Stimulated activated CD4-positive, alpha-beta T cell treated with anti-CD3 and anti-CD28 coated beads, Interleukin-1b, Interleukin-23, amount 100 ng/mL, for 4 hours (primary cell): ENCODE data around the gene CXCL16.
"Not testable (repeated sequence)": the region's sequence is repeated elsewhere in the genome, so short reads cannot be mapped to it uniquely, and the experiment has no call there.

Experiments
- DNase-seq, 2 donors: peaks; one replicate each; pipeline ENCODE4 v3.0.0-alpha.2; 2020; ENCODE audit warnings: low read depth in 2 of 2

Gene CXCL16

DNA sequence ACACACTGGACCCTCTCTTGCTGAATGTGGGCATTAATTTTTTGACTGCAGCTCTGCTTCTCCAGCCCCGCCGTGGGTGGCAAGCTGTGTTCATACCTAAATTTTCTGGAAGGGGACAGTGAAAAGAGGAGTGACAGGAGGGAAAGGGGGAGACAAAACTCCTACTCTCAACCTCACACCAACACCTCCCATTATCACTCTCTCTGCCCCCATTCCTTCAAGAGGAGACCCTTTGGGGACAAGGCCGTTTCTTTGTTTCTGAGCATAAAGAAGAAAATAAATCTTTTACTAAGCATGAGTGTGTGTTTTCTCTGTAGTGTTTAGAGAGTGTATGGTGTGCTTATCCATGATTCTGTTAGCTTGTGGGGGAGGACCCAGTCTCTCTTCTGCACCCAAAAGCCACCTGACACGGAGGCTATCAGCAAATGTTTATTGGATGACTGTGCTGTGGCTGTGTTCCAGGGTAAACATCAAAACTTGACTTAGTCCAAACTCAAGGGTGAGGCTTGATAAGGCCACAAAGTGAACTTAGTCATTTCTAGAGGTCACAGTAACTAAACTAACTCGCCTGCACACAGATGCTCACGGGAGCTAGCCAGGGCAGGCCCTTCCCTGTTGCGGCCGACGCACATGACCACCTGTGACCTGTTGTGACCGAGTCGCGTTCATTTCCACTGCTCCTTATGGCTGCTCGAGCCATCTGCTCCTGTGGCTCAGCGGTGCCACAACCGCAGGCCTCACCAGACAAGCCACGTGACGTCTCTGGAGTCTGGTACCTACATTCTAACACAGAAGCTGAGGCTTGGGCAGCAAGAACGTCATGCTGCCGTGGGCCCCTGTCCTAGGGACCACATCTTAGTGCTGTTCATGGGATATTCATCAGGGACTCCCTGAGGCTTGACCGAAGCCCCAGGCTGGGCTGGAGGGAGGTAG lies 18.3 kb downstream of the CXCL16 start:
- DNase-seq = no peak

DNA sequence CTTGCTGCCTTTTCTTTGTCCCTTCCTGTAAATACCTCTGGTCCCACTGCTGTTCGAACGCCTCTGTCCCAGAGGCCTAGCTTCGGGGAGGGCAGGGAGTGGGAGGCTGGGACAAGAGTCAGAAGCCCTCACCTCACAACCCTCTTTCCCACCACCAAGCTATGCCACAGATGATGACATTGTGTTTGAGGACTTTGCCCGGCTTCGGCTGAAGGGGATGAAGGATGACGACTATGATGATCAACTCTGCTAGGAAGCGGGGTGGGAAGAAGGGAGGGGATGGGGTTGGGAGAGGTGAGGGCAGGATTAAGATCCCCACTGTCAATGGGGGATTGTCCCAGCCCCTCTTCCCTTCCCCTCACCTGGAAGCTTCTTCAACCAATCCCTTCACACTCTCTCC lies 18.9 kb downstream of the CXCL16 start:
- no peak for DNase-seq

DNA sequence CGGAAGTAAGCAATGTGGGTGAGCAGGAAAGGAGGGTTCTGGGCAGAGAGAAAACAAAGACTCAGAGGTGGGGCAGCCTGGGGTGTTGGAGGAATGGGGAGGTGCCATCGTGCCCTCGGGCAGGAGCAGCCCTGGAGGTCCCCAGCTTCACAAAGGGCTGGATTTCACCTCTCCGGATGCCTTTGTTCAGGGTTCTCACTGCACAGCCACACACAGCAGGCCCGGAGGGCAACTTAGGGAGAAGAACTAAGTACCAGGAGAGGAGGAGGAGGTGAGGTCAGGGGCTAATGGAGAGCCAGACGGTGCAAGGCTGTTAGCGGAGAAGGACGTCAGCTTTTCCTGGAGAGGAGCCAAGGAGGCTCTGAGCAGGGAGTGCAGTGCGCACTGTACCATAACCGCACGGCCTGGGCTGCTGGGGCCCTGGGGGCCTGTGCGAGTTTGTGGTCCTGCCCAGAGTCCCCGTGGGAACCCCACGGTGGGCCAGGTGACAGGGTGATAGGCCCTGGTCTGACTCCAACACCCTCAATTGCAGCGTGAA lies 20.0 kb downstream of the CXCL16 start:
- DNase-seq = no peak

DNA sequence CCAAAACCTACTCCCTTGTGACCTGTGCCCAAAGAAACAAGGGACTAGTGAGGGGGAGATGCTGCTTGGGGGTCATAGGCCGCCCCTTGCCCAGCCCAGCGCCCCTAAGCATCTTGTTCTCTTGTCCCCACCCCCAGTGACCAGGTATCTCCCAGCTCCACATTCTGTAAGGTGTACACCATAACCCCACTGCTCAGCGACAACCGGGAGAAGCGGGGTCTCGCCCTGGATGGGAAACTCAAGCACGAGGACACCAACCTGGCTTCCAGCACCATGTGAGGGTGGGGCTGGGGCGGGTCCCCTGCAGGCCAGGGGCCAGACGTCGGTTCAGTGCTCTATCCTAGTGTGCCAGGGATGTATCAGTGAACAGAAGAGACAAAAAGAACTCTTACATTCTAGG lies 20.6 kb downstream of the CXCL16 start:
- no peak for DNase-seq

DNA sequence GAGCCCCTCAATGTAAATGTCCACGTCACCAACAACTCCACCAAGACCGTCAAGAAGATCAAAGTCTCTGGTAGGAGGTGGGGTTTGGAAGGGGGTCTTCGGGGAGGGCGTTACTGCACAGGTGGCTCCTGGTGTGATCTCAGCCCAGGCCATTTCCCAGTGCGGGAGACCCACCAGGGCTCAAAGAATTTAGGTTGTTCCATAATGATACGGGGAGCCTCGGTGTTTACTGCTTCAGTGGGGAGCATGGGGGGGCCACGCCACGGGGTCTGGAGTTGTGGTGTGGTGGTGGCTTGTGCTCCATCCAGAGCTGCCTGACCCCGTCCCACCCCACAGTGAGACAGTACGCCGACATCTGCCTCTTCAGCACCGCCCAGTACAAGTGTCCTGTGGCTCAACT lies 21.5 kb downstream of the CXCL16 start:
- no peak for DNase-seq

DNA sequence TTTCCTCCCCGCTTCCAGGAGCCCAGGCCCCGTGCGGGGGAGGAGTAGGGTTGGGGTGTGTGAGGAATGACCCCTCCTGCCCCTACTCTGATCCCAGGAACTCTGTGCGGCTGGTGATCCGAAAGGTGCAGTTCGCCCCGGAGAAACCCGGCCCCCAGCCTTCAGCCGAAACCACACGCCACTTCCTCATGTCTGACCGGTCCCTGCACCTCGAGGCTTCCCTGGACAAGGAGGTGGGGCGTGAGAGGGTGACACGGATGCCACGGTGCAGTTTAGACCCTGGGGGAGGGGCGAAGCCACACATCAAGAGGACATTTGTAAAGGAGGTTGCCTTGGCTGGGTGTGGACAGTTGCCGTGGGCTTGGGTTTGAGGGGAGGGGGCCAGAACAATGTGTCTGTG lies 21.9 kb downstream of the CXCL16 start:
- DNase-seq = no peak

DNA sequence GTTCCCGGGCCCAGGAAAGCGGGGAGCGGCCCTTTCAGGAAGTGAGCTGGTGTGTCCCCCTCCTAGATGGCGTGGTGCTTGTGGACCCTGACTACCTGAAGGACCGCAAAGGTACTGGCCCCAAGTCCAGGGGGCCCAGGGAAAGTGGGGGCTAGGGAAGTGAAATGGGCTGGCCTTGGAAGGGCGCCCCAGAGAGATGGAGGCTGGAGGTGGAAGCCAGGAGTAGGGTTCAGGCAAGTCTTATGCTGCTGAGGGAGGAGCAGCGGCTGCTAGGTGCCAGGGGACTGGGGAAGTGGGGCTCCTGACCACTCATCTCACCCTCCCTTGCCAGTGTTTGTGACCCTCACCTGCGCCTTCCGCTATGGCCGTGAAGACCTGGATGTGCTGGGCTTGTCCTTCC lies 23.6 kb downstream of the CXCL16 start:
- no peak for DNase-seq

DNA sequence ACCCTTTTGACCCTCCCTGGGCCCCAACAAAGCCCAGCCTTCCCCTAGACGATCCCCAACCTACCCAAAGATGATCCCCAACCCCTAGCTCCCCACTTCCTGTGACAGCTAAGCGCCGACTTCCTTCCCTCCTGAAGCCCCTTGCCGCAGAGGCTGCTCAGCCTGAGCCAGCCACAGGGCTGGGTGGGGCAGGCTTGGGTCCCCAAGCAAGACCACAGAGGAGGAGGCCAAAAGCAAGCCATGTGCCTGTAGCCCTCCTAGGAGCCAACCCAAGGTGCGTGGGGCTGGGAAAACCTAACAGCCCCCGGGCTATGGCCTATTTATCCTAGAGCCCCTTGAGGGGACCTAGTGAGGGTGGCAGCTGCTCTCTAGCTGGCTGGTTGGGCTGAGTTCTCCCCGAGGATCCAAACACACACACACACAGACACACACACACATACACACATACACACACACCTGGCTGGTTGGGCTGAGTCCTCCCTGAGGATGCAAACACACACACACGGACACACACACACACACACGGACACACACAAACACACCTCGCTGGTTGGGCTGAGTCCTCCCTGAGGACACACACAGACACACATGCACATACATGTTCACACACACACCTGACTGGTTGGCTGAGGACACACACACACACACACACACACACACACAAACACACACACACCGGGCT lies 24.5 kb downstream of the CXCL16 start:
- DNase-seq = peak in 1 of 2 donors; percentile 15

DNA sequence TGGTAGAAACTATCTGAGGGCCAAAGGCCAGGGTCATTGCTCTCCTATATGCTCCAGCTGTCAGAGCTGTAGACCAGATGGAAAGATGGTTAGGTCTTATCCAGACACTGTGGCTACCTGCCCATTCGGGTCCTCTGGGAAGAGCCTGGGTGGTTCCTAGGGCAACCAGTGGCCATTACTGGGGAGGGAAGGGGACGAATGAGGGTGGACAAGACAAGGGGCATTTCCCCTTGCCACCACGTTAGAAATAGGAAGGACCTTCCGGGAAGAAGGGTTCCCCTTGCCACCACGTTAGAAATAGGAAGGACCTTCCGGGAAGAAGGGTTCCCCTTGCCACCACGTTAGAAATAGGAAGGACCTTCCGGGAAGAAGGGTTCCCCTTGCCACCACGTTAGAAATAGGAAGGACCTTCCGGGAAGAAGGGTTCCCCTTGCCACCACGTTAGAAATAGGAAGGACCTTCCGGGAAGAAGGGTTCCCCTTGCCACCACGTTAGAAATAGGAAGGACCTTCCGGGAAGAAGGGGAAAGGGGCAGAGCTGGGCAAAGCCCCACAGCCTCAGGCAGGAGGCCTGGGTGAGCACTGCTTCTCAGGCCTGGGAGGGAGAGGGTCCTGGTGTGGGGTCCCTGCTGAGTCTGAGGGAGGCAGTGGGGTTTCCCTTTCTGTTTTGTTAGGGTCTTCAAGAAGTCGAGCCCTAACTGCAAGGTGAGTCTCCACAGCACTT lies 25.2 kb downstream of the CXCL16 start:
- not testable (repeated sequence) for DNase-seq

DNA sequence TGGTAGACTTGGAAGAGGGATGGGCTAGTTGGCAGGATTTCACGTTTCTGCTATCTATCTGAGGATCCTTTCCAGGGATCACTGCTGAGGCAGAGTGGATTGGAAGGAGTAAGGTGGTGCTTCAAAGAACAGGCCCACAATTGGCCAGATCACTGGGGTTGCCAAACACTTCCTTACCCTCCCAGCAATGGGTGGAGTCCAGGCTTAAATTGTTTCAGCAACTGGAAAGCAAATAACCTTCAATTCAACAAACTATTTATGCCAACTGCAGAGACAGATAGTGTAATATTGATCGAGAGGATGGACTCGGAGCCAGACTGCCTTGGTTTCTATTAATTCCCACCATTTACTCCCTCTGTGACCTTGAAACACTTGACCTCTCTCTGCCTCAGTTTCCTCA lies 27.2 kb downstream of the CXCL16 start:
- no peak for DNase-seq

DNA sequence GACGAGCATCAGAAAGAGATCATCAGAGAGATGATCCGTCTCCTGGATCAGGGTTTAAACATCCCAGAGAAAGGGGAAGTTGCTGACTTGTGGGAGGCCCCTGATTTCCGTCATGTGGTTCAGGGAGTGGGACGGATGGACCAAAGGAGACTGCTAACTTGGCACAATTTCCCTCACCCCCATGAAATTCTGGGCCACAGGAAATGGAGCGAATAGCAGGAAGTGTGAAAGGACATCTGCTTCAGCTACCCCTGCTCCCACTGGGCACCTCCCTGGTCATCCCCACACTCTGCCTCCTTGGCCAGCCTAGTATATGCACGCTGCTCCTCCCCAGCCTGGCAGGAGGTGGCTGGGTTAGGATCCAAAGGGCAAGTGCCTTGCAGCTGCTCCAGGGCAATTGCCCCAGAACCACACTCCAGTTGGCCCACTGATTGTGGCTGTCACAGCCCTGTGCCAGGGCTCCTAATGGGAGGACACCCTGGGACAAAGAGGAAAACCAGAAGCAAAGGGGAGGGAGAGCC lies 28.0 kb downstream of the CXCL16 start:
- no peak for DNase-seq

DNA sequence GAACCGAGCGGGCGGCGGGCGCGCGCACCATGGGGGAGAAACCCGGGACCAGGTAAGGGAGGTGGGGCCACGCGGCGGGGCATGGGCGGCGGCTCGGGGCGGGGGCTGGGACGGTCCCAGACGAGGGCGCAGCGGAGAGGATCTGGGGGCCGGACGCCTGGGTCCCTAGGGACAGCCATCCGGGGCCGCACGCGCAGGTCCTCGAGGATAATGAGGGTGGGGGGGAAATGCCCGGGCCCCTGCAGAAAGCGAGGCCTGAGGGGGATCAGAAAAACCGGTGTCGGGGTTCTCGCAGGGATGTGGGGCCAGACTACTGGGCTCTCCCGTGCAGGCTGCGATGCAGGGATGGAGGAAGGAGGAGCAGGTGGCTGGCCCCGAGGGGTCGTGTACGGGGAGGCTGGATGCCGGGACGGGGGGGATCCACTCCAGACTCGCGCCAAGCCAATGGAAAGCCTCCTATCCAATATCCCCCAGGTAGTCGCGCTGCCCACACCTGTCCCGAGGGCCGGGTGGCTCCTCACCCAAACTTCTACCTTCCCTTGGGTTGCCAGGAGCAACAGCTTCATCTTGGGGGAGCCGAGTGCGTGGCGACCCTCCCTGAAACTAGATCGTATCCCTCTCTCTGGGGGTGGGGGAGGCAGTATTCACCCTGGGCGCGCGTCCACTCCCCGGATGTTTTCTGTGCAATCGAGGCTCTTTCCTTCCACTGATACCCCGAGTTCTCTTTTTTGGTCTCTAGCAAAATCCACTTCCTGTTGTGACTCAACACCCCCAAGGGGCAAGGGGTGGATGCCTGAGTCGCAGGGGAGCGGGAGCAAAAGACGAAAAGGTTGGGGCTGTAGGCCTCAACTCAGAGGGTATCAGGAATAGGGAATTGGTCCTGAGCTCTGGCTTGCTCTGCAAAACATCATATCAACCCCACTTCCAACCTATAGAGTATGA lies 28.8 kb downstream of the CXCL16 start:
- DNase-seq = peak in 1 of 2 donors; percentile 24

DNA sequence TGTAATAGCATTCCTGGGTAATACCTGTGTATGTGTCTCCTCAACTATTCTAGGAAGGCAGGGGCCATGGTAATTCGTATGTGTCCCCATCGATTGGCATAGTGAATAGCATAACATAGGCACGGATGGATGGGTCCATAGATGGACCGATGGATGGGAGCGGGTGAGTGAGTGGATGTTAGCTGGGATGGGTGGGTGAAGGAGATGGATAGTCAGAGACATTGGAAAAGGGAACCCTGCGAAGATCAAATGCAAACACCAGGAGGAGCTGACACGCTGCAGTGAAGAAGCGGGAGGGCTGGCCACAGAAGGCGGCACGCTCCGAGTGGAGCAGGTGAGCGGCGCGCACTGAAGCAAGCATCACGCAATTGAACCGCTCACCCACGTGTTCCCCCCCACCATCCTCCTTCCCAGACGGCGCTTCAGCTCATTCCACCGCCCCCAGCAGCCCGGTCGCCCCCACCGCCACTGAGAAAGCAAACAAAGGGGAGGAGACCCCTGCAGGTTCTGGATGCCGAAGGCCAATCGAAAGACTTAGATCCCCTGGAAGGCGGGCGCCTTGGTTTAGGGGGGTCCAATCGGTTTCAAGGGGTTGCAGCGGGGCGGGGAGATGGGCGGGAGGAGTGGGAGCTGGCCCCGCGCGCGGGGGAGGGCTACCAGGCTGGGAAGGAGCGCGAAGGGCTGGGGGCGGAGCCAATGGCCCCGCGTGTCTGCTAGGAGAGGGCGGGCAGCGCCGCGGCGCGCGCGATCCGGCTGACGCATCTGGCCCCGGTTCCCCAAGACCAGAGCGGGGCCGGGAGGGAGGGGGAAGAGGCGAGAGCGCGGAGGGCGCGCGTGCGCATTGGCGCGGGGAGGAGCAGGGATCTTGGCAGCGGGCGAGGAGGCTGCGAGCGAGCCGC lies 29.7 kb downstream of the CXCL16 start, which contains the start of gene ARRB2:
ARRB2 (plus strand) TSS at position 839 of the 899 bp plus-strand sequence. CDS start 90 bp downstream, outside the sequence.
- peak; percentile 97 for DNase-seq

DNA sequence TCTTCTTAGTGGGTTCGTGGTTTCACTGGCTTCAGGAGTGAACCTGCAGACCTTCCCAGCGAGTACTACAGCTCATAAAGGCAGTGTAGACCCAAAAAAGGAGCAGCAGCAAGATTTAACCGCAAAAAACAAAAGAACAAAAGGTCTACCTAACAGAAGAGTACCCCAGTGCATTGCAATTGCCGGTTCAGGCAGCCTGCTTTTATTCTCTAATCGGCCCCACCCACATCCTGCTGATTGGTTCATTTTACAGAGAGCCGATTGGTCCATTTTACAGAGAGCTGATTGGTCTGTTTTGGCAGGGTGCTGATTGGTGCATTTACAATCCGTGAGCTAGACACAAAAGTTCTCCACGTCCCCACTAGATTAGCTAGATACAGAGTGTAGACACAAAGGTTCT lies 31.3 kb downstream of the CXCL16 start:
- DNase-seq = peak; percentile 16 to 20

DNA sequence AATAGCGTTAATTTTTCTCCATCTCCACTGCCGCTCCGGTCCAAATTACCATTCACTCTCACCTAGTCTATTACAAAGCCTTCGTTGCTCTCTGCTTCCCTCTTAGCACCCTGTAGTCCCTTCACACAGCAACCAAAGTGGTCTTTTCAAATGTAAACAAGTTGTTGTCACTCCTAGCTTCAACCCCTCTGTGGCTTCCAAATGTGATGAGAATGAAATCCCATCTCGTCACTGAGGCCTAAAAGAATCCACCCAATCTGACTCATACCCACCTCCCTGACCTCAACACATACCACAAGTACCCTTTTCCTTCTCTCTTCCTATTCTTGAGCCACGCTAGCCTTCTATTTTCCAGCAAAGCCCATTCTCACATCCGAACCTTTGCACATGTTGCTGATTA lies 33.6 kb downstream of the CXCL16 start:
- no peak for DNase-seq

DNA sequence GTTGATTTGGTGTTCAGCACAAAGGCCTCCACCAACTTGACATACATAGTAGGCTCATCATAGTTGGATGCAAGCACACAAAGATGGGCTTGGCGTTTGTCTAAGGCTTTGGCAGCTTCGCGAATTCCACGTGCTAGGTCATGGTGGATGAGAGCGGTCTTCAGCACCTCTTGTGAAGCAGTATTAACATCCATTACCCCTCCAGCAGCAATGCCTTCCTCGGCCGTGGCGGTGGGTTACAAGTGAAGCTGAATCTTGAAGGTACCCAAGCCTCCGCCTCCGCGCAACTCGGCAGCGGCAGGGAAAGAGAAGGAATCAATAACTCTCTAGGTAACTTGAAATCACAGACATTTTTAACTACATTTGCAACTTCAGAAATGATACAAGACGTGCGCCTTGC lies 34.7 kb downstream of the CXCL16 start:
- no peak for DNase-seq

DNA sequence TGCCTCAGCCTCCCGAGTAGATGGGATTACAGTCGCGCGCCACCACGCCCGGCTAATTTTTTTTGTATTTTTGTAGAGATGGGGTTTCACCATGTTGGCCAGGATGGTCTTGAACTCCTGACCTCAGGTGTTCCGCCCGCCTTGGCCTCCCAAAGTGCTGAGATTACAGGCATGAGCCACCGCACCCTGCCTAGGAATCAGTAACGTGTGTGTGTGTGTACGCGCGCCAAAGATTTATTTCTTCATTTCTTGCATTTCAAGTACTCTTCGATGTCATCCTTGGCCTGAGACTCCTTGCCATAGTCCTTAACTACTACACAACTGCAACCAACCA lies 35.2 kb downstream of the CXCL16 start:
- DNase-seq = not testable (repeated sequence)

DNA sequence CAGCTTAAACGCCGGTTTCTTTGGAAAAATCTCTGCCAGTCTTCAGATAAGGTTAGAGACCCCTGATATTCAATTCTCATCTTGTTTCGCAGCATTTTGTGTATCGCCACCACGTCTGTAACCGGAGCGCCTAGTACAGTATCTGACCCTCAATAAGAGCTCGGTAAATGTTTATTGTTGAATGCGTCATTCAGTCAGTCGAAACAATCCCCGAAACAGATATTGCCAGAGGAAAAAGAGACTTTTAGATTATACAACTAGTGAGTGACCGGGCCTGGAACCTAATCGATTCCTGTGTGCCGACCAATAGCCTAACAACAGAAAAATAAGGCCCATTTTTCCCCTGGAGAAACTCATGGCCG lies 36.4 kb downstream of the CXCL16 start:
- DNase-seq = no peak

DNA sequence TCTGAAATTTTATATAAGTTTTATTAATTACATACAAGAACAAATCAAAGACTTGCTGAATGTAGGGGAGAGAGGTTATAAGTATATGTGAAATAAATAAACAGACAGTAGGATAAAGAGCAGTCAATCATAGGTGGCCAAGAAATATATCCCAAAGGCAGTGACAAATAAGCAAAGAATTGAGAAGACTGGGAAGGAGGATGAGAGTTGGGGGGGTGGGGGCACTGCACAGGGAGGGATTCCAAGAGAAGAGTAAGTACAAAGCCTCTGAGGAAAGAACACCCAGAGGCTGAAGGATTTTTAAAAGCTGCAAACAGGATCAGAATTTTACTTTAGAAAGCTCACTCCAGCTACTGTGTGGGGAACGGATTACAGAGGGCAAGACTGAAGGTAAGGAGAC lies 38.6 kb downstream of the CXCL16 start:
- no peak for DNase-seq
